Neuronal stem cell (in vitro differentiated cells): ENCODE results near the gene PTGES.
A peak's percentile ranks its signal among the peaks of the same experiment; 100 is the strongest.

Experiments
- DNase-seq: peaks from one replicate; pipeline ENCODE4 v3.0.0-alpha.2; 2013; ENCODE audit warnings: low spot score
- H2AFZ ChIP-seq: one replicate; pipeline ENCODE4 v1.6.1; 2013; ENCODE audit warnings: mild to moderate bottlenecking, low read length, inconsistent platforms
- H2AK5ac ChIP-seq: 2 replicates; pipeline ENCODE4 v1.6.1; 2013; ENCODE audit warnings: low read depth, mild to moderate bottlenecking, inconsistent platforms, low read length, moderate library complexity, mixed read lengths
- H2BK120ac ChIP-seq: 2 replicates; pipeline ENCODE4 v1.6.1; 2013; ENCODE audit warnings: low read depth, mild to moderate bottlenecking, inconsistent platforms, low read length, moderate library complexity, mixed read lengths
- H2BK12ac ChIP-seq: one replicate; pipeline ENCODE4 v1.6.1; 2013; ENCODE audit warnings: low read length, inconsistent platforms
- H2BK15ac ChIP-seq: 2 replicates; pipeline ENCODE4 v1.6.1; 2013; ENCODE audit warnings: mild to moderate bottlenecking, low read length, inconsistent platforms, mixed read lengths
- H2BK5ac ChIP-seq: one replicate; pipeline ENCODE4 v1.6.1; 2013; ENCODE audit warnings: inconsistent platforms, mild to moderate bottlenecking, low read length, moderate library complexity
- H3K14ac ChIP-seq: one replicate; pipeline ENCODE4 v1.6.1; 2013; ENCODE audit warnings: low read length, inconsistent platforms
- H3K18ac ChIP-seq: 2 replicates; pipeline ENCODE4 v1.6.1; 2013; ENCODE audit warnings: low read length, inconsistent platforms
- H3K23ac ChIP-seq: 2 replicates; pipeline ENCODE4 v1.6.1; 2013; ENCODE audit warnings: low read depth, mild to moderate bottlenecking, mixed read lengths, low read length, inconsistent platforms; ENCODE audit not compliant: poor library complexity
- H3K27ac ChIP-seq: replicated peaks from 3 replicates; pipeline ENCODE4 v1.5.1; 2013; ENCODE audit warnings: low read length, inconsistent platforms
- H3K27me3 ChIP-seq, 3 experiments: 2 replicates each; pipeline ENCODE4 v1.6.1; 2013; ENCODE audit warnings: low read length in 3 of 3, mild to moderate bottlenecking in 2 of 3, inconsistent platforms in 1 of 3, low read depth in 1 of 3, mixed read lengths in 1 of 3, moderate library complexity in 1 of 3; ENCODE audit not compliant: control insufficient read depth in 3 of 3, insufficient read depth in 3 of 3
- H3K36me3 ChIP-seq, 2 donors: replicated peaks in 1 of 2; 2 replicates each; pipeline ENCODE4 v1.6.1; 2013; ENCODE audit warnings: low read length in 2 of 2; ENCODE audit not compliant: control insufficient read depth in 2 of 2, insufficient read depth in 2 of 2
- H3K4ac ChIP-seq: 2 replicates; pipeline ENCODE4 v1.6.1; 2013; ENCODE audit warnings: inconsistent platforms, mild to moderate bottlenecking, low read length, moderate library complexity
- H3K4me1 ChIP-seq, 2 donors: 1 replicate in 1 of 2; 2 replicates in 1 of 2; pipeline ENCODE4 v1.6.1; 2013; ENCODE audit warnings: low read length in 2 of 2, low read depth in 1 of 2; ENCODE audit not compliant: control insufficient read depth in 2 of 2, insufficient read depth in 1 of 2
- H3K4me2 ChIP-seq: one replicate; pipeline ENCODE4 v1.6.1; 2013; ENCODE audit warnings: mild to moderate bottlenecking, low read length, inconsistent platforms; ENCODE audit not compliant: insufficient read depth, poor library complexity, severe bottlenecking
- H3K4me3 ChIP-seq, 2 donors: 2 replicates each; pipeline ENCODE4 v1.5.1; 2013; ENCODE audit warnings: low read length in 2 of 2, mild to moderate bottlenecking in 2 of 2, inconsistent platforms in 1 of 2, moderate library complexity in 1 of 2
- H3K79me1 ChIP-seq: one replicate; pipeline ENCODE4 v1.6.1; 2013; ENCODE audit warnings: low read depth, mild to moderate bottlenecking, inconsistent platforms, low read length, moderate library complexity
- H3K9ac ChIP-seq: one replicate; pipeline ENCODE4 v1.6.1; 2013; ENCODE audit warnings: mild to moderate bottlenecking, low read depth, low read length, inconsistent platforms; ENCODE audit not compliant: poor library complexity
- H3K9me3 ChIP-seq, 2 donors: replicated peaks in 1 of 2; 2 replicates each; pipeline versions ENCODE3 to v1.6.1; 2013; ENCODE audit warnings: low read length in 2 of 2, mild to moderate bottlenecking in 2 of 2, inconsistent platforms in 1 of 2, low read depth in 1 of 2, mixed read lengths in 1 of 2, moderate library complexity in 1 of 2; ENCODE audit not compliant: control insufficient read depth in 2 of 2, insufficient read depth in 1 of 2
- H4K8ac ChIP-seq: one replicate; pipeline ENCODE4 v1.6.1; 2013; ENCODE audit warnings: low read depth, mild to moderate bottlenecking, inconsistent platforms, low read length, moderate library complexity
- H4K91ac ChIP-seq: one replicate; pipeline ENCODE4 v1.6.1; 2013; ENCODE audit warnings: low read length, low read depth, mild to moderate bottlenecking, inconsistent platforms; ENCODE audit not compliant: poor library complexity
- WGBS, 2 donors: extraction: QIAGEN DNeasy Blood & Tissue Kit; methylation state at CpG; one replicate each; pipeline ENCODE4 v1.1.7; 2013; ENCODE audit warnings: missing lambda C conversion rate in 2 of 2, mixed read lengths in 1 of 2; ENCODE audit not compliant: insufficient read length in 2 of 2, insufficient replicate concordance in 1 of 2; ENCODE audit errors: extremely low coverage in 2 of 2; 5-methylcytosine and 5-hydroxymethylcytosine counted together

The PTGES gene

DNA sequence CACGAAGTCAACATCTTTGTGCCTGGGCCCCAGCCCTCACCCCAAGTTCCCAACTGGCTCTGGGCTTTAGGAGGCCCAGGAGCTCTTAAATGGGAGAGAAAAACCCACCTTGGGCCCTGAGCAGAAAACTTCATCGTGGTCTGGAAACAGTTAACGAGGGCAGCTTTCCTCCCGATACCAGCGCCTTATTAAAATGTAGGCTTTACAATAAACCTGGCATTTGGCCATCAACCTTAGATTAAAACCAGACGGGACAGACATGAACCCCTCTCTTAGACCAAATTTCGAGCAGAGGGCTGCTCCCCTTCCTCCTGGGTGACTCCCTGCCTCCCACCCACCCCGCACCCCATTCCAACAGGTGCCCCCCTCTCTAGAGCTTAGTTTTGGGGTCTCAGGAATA, 48.0 kb downstream of the PTGES start:
- H3K27me3 ChIP-seq, result peaks cover 0 to 34% (median 0%) of the 10 kb centered on the region in 3 experiments
- H3K9me3 ChIP-seq, result no peaks in the 10 kb centered on the region
- peak overlapping the region; percentile 53 for H2BK5ac ChIP-seq
- peak overlapping the region; percentile 63 for H2AK5ac ChIP-seq
- peaks cover 7 to 10% of the 10 kb centered on the region in 2 donors for H3K4me1 ChIP-seq
- H2BK12ac ChIP-seq, result no peak overlapping the region
- no peak overlapping the region for H2BK120ac ChIP-seq
- H4K91ac ChIP-seq, result no peak overlapping the region
- H3K79me1 ChIP-seq, result no peaks in the 10 kb centered on the region
- DNase-seq, result no peak
- H2AFZ ChIP-seq, result no peak overlapping the region
- H3K23ac ChIP-seq, result no peak overlapping the region
- H3K4me3 ChIP-seq, result no peak overlapping the region
- no peaks in the 10 kb centered on the region for H3K36me3 ChIP-seq
- no peak overlapping the region for H3K14ac ChIP-seq
- no peak overlapping the region for H3K4me2 ChIP-seq
- H2BK15ac ChIP-seq, result no peak overlapping the region
- no peak overlapping the region for H4K8ac ChIP-seq
- H3K18ac ChIP-seq, result no peak overlapping the region
- no peak overlapping the region for H3K9ac ChIP-seq
- H3K27ac ChIP-seq, result no peak overlapping the region
- H3K4ac ChIP-seq, result no peak overlapping the region
- no CpG with 5 or more reads among the region's 8 CpGs for WGBS, 2 donors

DNA sequence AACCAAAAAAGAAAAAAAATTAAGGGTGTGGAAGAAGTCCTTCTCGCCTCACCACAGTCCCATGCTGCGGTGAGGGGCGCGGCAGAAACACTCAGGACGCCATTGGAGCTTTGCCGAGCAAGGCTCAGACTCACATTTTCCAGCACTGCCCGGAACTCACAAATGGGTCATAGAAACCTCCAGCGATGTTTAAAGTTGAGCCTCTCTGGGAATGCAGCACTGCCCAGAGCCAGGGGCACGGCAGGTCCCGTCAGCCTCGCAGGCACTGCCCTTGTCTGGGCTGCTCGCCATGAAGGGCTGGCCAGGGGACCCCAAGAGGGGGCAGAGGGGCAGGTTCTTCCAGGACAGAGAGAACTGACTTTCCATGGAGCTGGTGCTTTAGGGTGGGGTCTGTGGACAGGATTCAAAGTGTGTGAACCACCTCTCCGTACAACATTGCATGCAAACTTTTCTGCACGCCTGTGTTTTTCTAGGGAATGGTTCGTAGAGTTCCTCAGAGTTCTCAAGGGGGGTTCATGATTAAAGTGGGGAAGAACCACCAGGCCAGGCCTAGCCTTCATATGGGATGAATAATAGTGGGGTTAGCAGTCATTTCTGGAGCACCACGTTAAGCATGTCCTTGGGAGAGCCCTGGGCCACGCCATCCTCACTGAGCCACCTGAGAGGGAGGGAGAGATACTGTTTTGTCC, 49.0 kb downstream of the PTGES start:
- no CpG with 5 or more reads among the region's 17 CpGs for WGBS, 2 donors
- Histone ChIP-seq H3K4me3 (no peak overlapping the region), H3K4ac (no peak overlapping the region), H2BK120ac (no peak overlapping the region), H3K23ac (no peak overlapping the region), H4K91ac (no peak overlapping the region), H3K4me1 (peaks cover 2 to 4% of the 10 kb centered on the region in 2 donors), H2BK12ac (no peak overlapping the region), H3K9me3 (no peaks in the 10 kb centered on the region), H2BK5ac (no peak overlapping the region), H3K79me1 (no peaks in the 10 kb centered on the region), H3K36me3 (no peaks in the 10 kb centered on the region), H3K27me3 (peaks cover 0 to 41% (median 0%) of the 10 kb centered on the region in 3 experiments), H3K18ac (peak overlapping the region; percentile 77), H2AK5ac (no peak overlapping the region), H2AFZ (no peak overlapping the region), H3K27ac (no peak overlapping the region), H4K8ac (no peak overlapping the region), H2BK15ac (no peak overlapping the region), H3K4me2 (no peak overlapping the region), H3K9ac (no peak overlapping the region), H3K14ac (no peak overlapping the region)
- no peak for DNase-seq

DNA sequence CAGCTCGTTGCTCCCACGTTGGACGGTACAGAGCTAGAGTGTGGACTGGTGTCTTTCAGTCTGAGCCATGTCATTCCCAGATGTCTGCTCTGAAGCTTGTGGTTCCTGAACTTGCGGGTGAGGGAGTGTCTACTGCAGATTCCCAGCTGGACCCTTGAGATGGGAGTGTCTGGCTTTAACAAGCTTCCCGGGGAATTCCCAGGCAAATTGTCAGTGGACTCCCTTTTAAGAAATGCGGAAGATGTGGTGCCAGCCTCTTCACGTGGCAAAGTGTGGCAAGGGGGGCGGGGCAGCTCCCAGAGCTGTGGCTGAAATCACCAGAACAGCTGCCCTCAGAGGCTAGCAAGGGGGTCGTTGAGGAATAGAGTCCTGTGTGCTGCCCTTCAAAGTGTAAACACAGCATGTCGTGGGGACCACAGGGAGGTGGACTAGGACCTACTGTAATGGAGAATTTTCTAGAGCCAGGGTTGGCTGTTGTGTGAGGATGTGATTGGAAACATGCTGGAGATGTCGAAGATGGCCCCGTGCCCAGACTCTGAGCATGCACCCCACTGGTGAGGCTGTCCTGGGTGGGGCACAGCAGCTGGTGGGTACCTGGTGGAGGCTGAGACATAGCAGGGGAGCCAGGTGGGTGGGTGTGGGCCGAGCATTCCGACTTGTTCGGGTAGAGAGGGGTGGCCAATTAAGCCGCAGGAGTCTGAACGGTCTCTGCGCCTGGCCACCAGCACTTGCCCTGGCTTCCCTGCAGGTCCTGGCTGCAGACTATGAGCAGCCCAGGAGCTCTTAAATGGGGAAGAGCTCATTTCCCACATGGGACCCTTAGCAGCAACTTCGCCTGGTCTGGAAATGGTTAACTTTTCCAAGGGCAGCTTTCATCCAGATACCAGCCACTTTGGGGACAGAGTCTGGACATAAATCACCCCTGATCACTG, 50.0 kb downstream of the PTGES start:
- Histone ChIP-seq H3K4me2 (no peak overlapping the region), H3K27me3 (peaks cover 0 to 50% (median 4%) of the 10 kb centered on the region in 3 experiments), H3K4me1 (peaks cover 0 to 4% of the 10 kb centered on the region in 2 donors), H4K8ac (no peak overlapping the region), H3K14ac (no peak overlapping the region), H3K9ac (no peak overlapping the region), H3K79me1 (no peaks in the 10 kb centered on the region), H3K36me3 (no peaks in the 10 kb centered on the region), H3K4me3 (no peak overlapping the region), H2AFZ (no peak overlapping the region), H3K18ac (no peak overlapping the region), H2BK120ac (no peak overlapping the region), H2BK15ac (no peak overlapping the region), H2BK12ac (no peak overlapping the region), H3K27ac (no peak overlapping the region), H3K9me3 (no peaks in the 10 kb centered on the region), H4K91ac (no peak overlapping the region), H3K4ac (no peak overlapping the region), H2BK5ac (no peak overlapping the region), H2AK5ac (no peak overlapping the region), H3K23ac (no peak overlapping the region)
- DNase-seq, result no peak
- WGBS, 2 donors, result no CpG with 5 or more reads among the region's 19 CpGs

DNA sequence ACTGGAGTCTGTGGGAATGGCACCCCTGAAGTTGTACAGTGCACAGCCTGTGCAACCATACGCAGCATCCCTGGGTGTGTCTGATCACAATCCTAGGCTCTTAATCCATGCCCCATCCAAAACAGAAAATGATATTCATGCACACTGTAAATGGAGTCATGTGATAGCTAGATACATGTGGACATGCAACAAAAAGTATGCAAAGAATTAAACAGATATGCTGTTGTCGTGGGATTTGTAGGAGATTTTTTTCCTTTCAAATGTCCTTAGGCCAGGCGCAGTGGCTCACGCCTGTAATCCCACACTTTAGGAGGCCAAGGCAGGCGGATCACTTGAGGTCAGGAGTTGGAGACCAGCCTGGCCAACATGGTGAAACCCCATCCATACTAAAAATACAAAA, 51.3 kb downstream of the PTGES start:
- peaks cover 3 to 6% of the 10 kb centered on the region in 2 donors for H3K4me1 ChIP-seq
- no peak overlapping the region for H3K14ac ChIP-seq
- H3K27me3 ChIP-seq, result peaks cover 3 to 63% (median 17%) of the 10 kb centered on the region in 3 experiments
- H3K9ac ChIP-seq, result no peak overlapping the region
- no peak overlapping the region for H2BK15ac ChIP-seq
- no peak overlapping the region for H2AK5ac ChIP-seq
- H3K9me3 ChIP-seq, result no peaks in the 10 kb centered on the region
- no peak overlapping the region for H2BK12ac ChIP-seq
- no CpG with 5 or more reads among the region's 5 CpGs for WGBS, 2 donors
- no peak overlapping the region for H3K4me2 ChIP-seq
- no peaks in the 10 kb centered on the region for H3K79me1 ChIP-seq
- H3K4ac ChIP-seq, result no peak overlapping the region
- H3K23ac ChIP-seq, result no peak overlapping the region
- H2AFZ ChIP-seq, result no peak overlapping the region
- no peak overlapping the region for H4K8ac ChIP-seq
- H3K18ac ChIP-seq, result no peak overlapping the region
- H3K4me3 ChIP-seq, result no peak overlapping the region
- H2BK5ac ChIP-seq, result no peak overlapping the region
- DNase-seq, result no peak
- no peak overlapping the region for H4K91ac ChIP-seq
- H3K27ac ChIP-seq, result no peak overlapping the region
- no peak overlapping the region for H2BK120ac ChIP-seq
- H3K36me3 ChIP-seq, result no peaks in the 10 kb centered on the region
